A549 (cell line): ENCODE measurements around the gene ATP5PD. TPM values are rescaled to one million over a fixed set of nuclear protein-coding genes. Genes with fewer than 3 reads are reported as not detected.

ENCODE experiments used
- ATAC-seq, 2 experiments: fragments of 200-7000 bp in 1 of 2; fragments of >200 bp in 1 of 2; cut with Nextera tagmentation in 1 of 2; cut with Tn5 transposase in 1 of 2; 3 replicates each; pipeline versions ENCODE4 v1.8.0 to v1.9.1; 2018 to 2020; ENCODE audit warnings: mild to moderate bottlenecking in 1 of 2, moderate library complexity in 1 of 2
- CTCF ChIA-PET: fragments of 300-600 bp; sonication (Branson Sonifier 250); formaldehyde crosslinking; extraction: SDS; loops from one replicate; lab custom pipeline; 2021; ENCODE audit warnings: antibody characterized with exemption, inconsistent platforms; lab: Yijun Ruan, JAX
- POLR2A ChIA-PET: fragments of 350-600 bp; formaldehyde crosslinking; extraction: SDS; loops from one replicate; lab custom pipeline; 2021; ENCODE audit warnings: antibody characterized with exemption, inconsistent platforms; lab: Yijun Ruan, JAX
- DNase-seq, 2 experiments: peaks; one replicate each; pipeline versions ENCODE4 v3.0.0 to v3.0.0-alpha.2; 2011 to 2016; ENCODE audit warnings: low read depth in 1 of 2, low spot score in 1 of 2
- FAIRE-seq: peaks from 2 replicates; lab custom pipeline; 2011; peaks lifted over from hg19 to GRCh38; lab: Jason Lieb, UNC
- H3K27ac ChIP-seq, 2 experiments: fragments of >200 bp; sonication (Bioruptor Twin); formaldehyde crosslinking; 3 replicates each; pipeline ENCODE4 v1.5.1; 2016 to 2017
- H3K4me1 ChIP-seq: fragments of >200 bp; sonication (Bioruptor Twin); formaldehyde crosslinking; 3 replicates; pipeline ENCODE4 v1.6.1; 2016
- H3K4me2 ChIP-seq: fragments of >200 bp; sonication (Bioruptor Twin); formaldehyde crosslinking; 3 replicates; pipeline ENCODE4 v1.6.1; 2016
- H3K4me3 ChIP-seq: fragments of >200 bp; sonication (Bioruptor Twin); formaldehyde crosslinking; 3 replicates; pipeline ENCODE4 v1.5.1; 2016
- H3K9me3 ChIP-seq: fragments of >200 bp; sonication (Bioruptor Twin); formaldehyde crosslinking; 3 replicates; pipeline ENCODE4 v1.6.1; 2016
- CEBPB ChIP-seq, 2 experiments: fragments of >200 bp in 1 of 2; sonication (Bioruptor Twin) in 1 of 2; formaldehyde crosslinking in 1 of 2; IDR thresholded peaks; 2 replicates each; pipeline ENCODE4 v1.6.1; 2012 to 2016
- CHD2 ChIP-seq: fragments of 150-350 bp; IDR thresholded peaks from 2 replicates; pipeline ENCODE4 v1.6.1; 2014; ENCODE audit warnings: low read length; ENCODE audit not compliant: partially characterized antibody
- CHD4 ChIP-seq: fragments of 200-600 bp; sonication (generic); IDR thresholded peaks from 2 replicates; pipeline ENCODE4 v1.6.1; 2016; ENCODE audit warnings: antibody characterized with exemption, mild to moderate bottlenecking, borderline replicate concordance
- E2F6 ChIP-seq: IDR thresholded peaks from 2 replicates; pipeline ENCODE4 v1.6.1; 2012; ENCODE audit warnings: low read depth, borderline replicate concordance
- EHMT2 ChIP-seq: fragments of 200-600 bp; sonication (generic); IDR thresholded peaks from 2 replicates; pipeline ENCODE4 v1.6.1; 2016; ENCODE audit warnings: antibody characterized with exemption, low read depth, mild to moderate bottlenecking, moderate library complexity
- HOXB13 ChIP-seq: fragments of 250-450 bp; sonication (Bioruptor Pico); IDR thresholded peaks from 2 replicates; pipeline ENCODE4 v1.5.0; 2020; ENCODE audit warnings: low read depth, mild to moderate bottlenecking, moderate library complexity
- HOXB5 ChIP-seq: fragments of 250-450 bp; sonication (Bioruptor Pico); IDR thresholded peaks from 2 replicates; pipeline ENCODE4 v1.5.0; 2020; ENCODE audit warnings: mild to moderate bottlenecking, moderate library complexity
- JUNB ChIP-seq: fragments of >200 bp; sonication (Bioruptor Twin); formaldehyde crosslinking; IDR thresholded peaks from 2 replicates; pipeline ENCODE4 v1.6.1; 2016
- MAFK ChIP-seq: fragments of 450-650 bp; IDR thresholded peaks from 2 replicates; pipeline ENCODE4 v1.6.1; 2014; ENCODE audit not compliant: partially characterized antibody
- MAX ChIP-seq: IDR thresholded peaks from 2 replicates; pipeline ENCODE4 v1.6.1; 2012
- MAZ ChIP-seq: fragments of 150-350 bp; IDR thresholded peaks from 2 replicates; pipeline ENCODE4 v1.6.1; 2014; ENCODE audit warnings: antibody characterized with exemption, low read depth, low read length, borderline replicate concordance
- MYC ChIP-seq: IDR thresholded peaks from 2 replicates; pipeline ENCODE4 v1.6.1; 2012; ENCODE audit warnings: mild to moderate bottlenecking, inconsistent platforms, low read length, improper control_type of control experiment, borderline replicate concordance
- NPAS2 ChIP-seq: fragments of 250-450 bp; sonication (Bioruptor Pico); IDR thresholded peaks from 2 replicates; pipeline ENCODE4 v1.8.0; 2022; ENCODE audit warnings: mild to moderate bottlenecking, moderate library complexity, borderline replicate concordance
- POLR2AphosphoS2 ChIP-seq: conservative IDR thresholded peaks from 2 replicates; pipeline ENCODE4 v1.6.1; 2012; ENCODE audit warnings: low read length, improper control_type of control experiment, inconsistent platforms
- TP53 ChIP-seq: fragments of 250-450 bp; sonication (Bioruptor Pico); IDR thresholded peaks from 2 replicates; pipeline ENCODE4 v1.5.0; 2021; ENCODE audit warnings: mild to moderate bottlenecking, moderate library complexity
- USF2 ChIP-seq: fragments of 450-650 bp; IDR thresholded peaks from 2 replicates; pipeline ENCODE4 v1.6.1; 2014; ENCODE audit warnings: antibody characterized with exemption
- ZFP36 ChIP-seq: fragments of 450-650 bp; IDR thresholded peaks from 2 replicates; pipeline ENCODE4 v1.6.1; 2014; ENCODE audit warnings: borderline replicate concordance; ENCODE audit not compliant: partially characterized antibody
- ZNF302 ChIP-seq: fragments of 250-450 bp; sonication (Bioruptor Pico); IDR thresholded peaks from 2 replicates; pipeline ENCODE4 v1.9.0; 2021; ENCODE audit warnings: inconsistent platforms, mild to moderate bottlenecking, moderate library complexity
- ZSCAN20 ChIP-seq: fragments of 250-450 bp; sonication (Bioruptor Pico); IDR thresholded peaks from 2 replicates; pipeline ENCODE4 v1.8.0; 2022; ENCODE audit warnings: mild to moderate bottlenecking, moderate library complexity
- WGBS: methylation state at CpG from one replicate; pipeline ENCODE4 v1.1.6; 2017; ENCODE audit errors: missing lambda C conversion rate; 5-methylcytosine and 5-hydroxymethylcytosine counted together
- polyA plus RNA-seq, 4 experiments: library from polyadenylated mRNA; depleted of rRNA in 3 of 4; stranded (reverse); fragments of >200 nt; fragmentation: RNase III in 1 of 4; extraction: RNeasy Plus Mini Kit Qiagen cat#74134 plus additional on column Dnase treatment in 1 of 4; gene quantifications; 2 replicates in 3 of 4; 3 replicates in 1 of 4; pipeline ENCODE4 v1.2.3, GENCODE V29; 2011 to 2017
- TF ChIP-seq, protein P1 (sequence below): fragments of >200 bp; sonication (Bioruptor Twin); formaldehyde crosslinking; IDR thresholded peaks from 3 replicates; pipeline ENCODE4 v1.6.1; 2016
- TF ChIP-seq, protein P2 (sequence below): fragments of 200-600 bp; sonication (generic); IDR thresholded peaks from 2 replicates; pipeline ENCODE4 v1.6.1; 2016; ENCODE audit warnings: antibody characterized with exemption, mild to moderate bottlenecking, moderate library complexity

ATP5PD gene
- polyA plus RNA-seq, 2 of the 4 experiments (the other 2 are of a cell fraction) = 333 to 463 TPM

- ATAC-seq (no peak), DNase-seq (no peak), FAIRE-seq (no peak)
- CTCF ChIA-PET = interaction anchor here (0.7 to 19.2 kb wide), 13 partner anchors 9 to 159 kb away, joined by 3 to 404 read pairs (median 4); partner anchors contain the start of genes CDR2L, HID1, NT5C and OTOP2
- H3K4me2 ChIP-seq = no peak overlapping the region
- H3K4me3 ChIP-seq = no peak overlapping the region
- WGBS = 97% methylated on average over 3 of the region's 3 CpGs
- no peaks in the 10 kb centered on the region for H3K9me3 ChIP-seq
- POLR2A ChIA-PET = interaction anchor here (1.2 kb wide), 1 partner anchor 32 kb away, joined by 4 read pairs; the partner anchor contains the start of gene CDR2L
- no peaks in the 10 kb centered on the region for H3K4me1 ChIP-seq
- TF ChIP-seq ZSCAN20 (CRISPR knock-in tag) (no peak), JUNB (no peak), TP53 (CRISPR knock-in tag) (no peak), CEBPB (IDR thresholded peaks at IDR 0.05) (no peak), ZFP36 (no peak), USF2 (no peak), MAZ (no peak), POLR2AphosphoS2 (no peak)
- no peak overlapping the region for H3K27ac ChIP-seq
These were observed 27.1 kb downstream of the ATP5PD start for GRCh38 chr17:75019710-75020109.

GRCh38 chr17:75019146-75019545 lies 27.6 kb downstream of the ATP5PD start:
- no peaks in the 10 kb centered on the region for H3K9me3 ChIP-seq
- no peak overlapping the region for H3K4me3 ChIP-seq
- 92% methylated on average over 5 of the region's 5 CpGs for WGBS
- no peak overlapping the region for H3K27ac ChIP-seq
- H3K4me1 ChIP-seq = no peaks in the 10 kb centered on the region; the same call in 2 of the 3 replicates
- TF ChIP-seq, protein P1, sequence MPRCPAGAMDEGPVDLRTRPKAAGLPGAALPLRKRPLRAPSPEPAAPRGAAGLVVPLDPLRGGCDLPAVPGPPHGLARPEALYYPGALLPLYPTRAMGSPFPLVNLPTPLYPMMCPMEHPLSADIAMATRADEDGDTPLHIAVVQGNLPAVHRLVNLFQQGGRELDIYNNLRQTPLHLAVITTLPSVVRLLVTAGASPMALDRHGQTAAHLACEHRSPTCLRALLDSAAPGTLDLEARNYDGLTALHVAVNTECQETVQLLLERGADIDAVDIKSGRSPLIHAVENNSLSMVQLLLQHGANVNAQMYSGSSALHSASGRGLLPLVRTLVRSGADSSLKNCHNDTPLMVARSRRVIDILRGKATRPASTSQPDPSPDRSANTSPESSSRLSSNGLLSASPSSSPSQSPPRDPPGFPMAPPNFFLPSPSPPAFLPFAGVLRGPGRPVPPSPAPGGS = no peak
- POLR2A ChIA-PET = interaction anchor here (1.1 to 1.2 kb wide), 2 partner anchors 13 to 32 kb away, joined by 3 to 4 read pairs; partner anchors contain the start of gene CDR2L
- H3K4me2 ChIP-seq = no peak overlapping the region
- CTCF ChIA-PET = interaction anchor here (0.7 to 19.2 kb wide), 14 partner anchors 8 to 158 kb away, joined by 3 to 404 read pairs (median 4); partner anchors contain the start of genes CDR2L, HID1, NT5C and OTOP2
- ATAC-seq = peak; percentile 15 to 44; a peak in 2 of 6 replicates
- no peak for FAIRE-seq
- no peak for DNase-seq

- H3K4me3 ChIP-seq = peak overlapping the region; percentile 76
- ATAC-seq = peak in 1 of 2 experiments; percentile 4; a peak in 2 of 6 replicates
- TF ChIP-seq CHD2 = no peak
- TF ChIP-seq ZFP36 = no peak
- TF ChIP-seq TP53 (CRISPR knock-in tag) = no peak
- TF ChIP-seq, protein P1 = no peak
- TF ChIP-seq, protein P2, sequence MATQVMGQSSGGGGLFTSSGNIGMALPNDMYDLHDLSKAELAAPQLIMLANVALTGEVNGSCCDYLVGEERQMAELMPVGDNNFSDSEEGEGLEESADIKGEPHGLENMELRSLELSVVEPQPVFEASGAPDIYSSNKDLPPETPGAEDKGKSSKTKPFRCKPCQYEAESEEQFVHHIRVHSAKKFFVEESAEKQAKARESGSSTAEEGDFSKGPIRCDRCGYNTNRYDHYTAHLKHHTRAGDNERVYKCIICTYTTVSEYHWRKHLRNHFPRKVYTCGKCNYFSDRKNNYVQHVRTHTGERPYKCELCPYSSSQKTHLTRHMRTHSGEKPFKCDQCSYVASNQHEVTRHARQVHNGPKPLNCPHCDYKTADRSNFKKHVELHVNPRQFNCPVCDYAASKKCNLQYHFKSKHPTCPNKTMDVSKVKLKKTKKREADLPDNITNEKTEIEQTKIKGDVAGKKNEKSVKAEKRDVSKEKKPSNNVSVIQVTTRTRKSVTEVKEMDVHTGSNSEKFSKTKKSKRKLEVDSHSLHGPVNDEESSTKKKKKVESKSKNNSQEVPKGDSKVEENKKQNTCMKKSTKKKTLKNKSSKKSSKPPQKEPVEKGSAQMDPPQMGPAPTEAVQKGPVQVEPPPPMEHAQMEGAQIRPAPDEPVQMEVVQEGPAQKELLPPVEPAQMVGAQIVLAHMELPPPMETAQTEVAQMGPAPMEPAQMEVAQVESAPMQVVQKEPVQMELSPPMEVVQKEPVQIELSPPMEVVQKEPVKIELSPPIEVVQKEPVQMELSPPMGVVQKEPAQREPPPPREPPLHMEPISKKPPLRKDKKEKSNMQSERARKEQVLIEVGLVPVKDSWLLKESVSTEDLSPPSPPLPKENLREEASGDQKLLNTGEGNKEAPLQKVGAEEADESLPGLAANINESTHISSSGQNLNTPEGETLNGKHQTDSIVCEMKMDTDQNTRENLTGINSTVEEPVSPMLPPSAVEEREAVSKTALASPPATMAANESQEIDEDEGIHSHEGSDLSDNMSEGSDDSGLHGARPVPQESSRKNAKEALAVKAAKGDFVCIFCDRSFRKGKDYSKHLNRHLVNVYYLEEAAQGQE = no peak
- no peak for TF ChIP-seq E2F6
- TF ChIP-seq USF2 = no peak
- TF ChIP-seq MYC = no peak
- TF ChIP-seq POLR2AphosphoS2 = no peak
- TF ChIP-seq CHD4 = no peak
- no peak for TF ChIP-seq HOXB13 (CRISPR knock-in tag)
- no peak for TF ChIP-seq MAX
- TF ChIP-seq NPAS2 (CRISPR knock-in tag) = no peak
- TF ChIP-seq HOXB5 = no peak
- TF ChIP-seq MAFK = no peak
- no peak for TF ChIP-seq EHMT2
- no peak for TF ChIP-seq ZNF302 (CRISPR knock-in tag)
- TF ChIP-seq, all 56 proteins: peak for 0
These were observed 33.6 kb downstream of the ATP5PD start for GRCh38 chr17:75013092-75013559.

More at GRCh38 chr17:75013092-75013559, 33.6 kb downstream of the ATP5PD start:
- Histone ChIP-seq H3K9me3 (no peaks in the 10 kb centered on the region), H3K4me2 (peak overlapping the region; percentile 96), H3K4me1 (peaks cover 18% of the 10 kb centered on the region), H3K27ac (peak overlapping the region; percentile 85 to 92)
- ChIA-PET POLR2A (interaction anchor here (0.7 to 4.0 kb wide), 23 partner anchors 9 to 843 kb away, joined by 3 to 107 read pairs (median 7); partner anchors contain the start of genes ATP5PD, CDR2L, FDXR and HID1), CTCF (interaction anchor here (0.7 to 19.2 kb wide), 24 partner anchors 11 to 222 kb away, joined by 3 to 404 read pairs (median 6); partner anchors contain the start of genes CDR2L, HID1, NT5C and OTOP2)
- DNase-seq (no peak), FAIRE-seq (no peak)
- 1% methylated on average over 10 of the region's 10 CpGs for WGBS
